ENCODE measurements around the gene LIPC. TPM values are rescaled to one million over a fixed set of nuclear protein-coding genes. Genes with fewer than 3 reads are reported as not detected.

The LIPC gene
- total and polyA plus RNA-seq, 2 donors = 0.41 to 1.2 TPM

DNA sequence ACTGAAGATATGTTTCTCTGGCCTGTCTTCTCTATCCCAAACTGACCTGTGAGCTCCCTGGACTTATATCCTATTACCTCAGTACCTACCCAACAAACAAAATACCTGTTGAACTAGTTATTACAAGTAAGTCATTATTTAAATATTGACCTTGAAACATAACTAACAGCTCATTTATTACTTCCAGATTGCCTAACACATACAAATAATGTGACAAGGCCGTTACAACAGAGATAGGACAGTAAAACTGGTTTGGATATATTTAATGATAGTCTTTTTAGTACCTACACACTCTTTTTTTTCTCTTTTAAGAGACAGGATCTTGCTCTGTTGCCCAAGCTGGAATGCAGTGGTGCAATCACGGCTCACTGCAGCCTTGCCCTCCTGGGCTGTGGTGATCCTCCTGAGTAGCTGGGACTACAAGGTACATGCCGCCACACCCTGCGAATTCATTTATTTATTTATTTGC, 172.7 kb downstream of the LIPC start:
- 93% methylated on average over 4 of the region's 4 CpGs for WGBS
- Histone ChIP-seq H3K4me3 (ENCODE audit: low read depth, low read length) (no peak overlapping the region), H3K36me3 (ENCODE audit: insufficient read depth) (peaks cover 1% of the 10 kb centered on the region), H3K4me1 (ENCODE audit: insufficient read depth) (no peaks in the 10 kb centered on the region), H3K27ac (ENCODE audit: low read depth) (no peak overlapping the region)
- no peak for DNase-seq (ENCODE audit: extremely low spot score)

DNA sequence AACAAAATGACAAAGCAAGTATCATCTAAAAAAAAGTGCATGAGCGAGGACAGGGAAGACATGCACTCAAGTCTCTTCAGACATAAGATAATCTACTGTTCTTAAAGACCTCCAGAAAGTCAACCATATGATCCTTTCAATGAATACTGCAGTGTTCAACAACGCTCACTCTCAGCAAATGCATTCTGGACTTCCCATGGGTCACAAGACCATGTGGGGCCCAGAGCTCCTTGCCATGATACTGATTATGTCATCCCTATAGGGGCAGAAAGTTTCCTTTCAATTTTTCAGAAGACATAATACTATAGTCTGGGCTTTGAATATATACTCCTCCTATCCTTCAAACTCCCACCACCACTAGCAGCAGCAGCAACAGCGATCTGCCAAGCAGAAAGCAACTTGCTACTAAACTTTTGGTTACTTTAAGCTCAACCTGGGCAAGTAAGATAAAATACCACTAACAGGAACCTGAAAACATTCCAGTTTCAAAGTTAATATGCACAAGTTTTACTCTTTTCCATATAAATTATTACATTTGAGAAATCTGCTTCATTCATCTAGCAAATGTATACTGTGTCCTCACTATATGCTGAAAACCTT, 174.2 kb downstream of the LIPC start:
- WGBS = 98% methylated on average over 3 of the region's 3 CpGs
- peaks cover 1% of the 10 kb centered on the region for H3K36me3 ChIP-seq (ENCODE audit: insufficient read depth)
- DNase-seq (ENCODE audit: extremely low spot score) = no peak

DNA sequence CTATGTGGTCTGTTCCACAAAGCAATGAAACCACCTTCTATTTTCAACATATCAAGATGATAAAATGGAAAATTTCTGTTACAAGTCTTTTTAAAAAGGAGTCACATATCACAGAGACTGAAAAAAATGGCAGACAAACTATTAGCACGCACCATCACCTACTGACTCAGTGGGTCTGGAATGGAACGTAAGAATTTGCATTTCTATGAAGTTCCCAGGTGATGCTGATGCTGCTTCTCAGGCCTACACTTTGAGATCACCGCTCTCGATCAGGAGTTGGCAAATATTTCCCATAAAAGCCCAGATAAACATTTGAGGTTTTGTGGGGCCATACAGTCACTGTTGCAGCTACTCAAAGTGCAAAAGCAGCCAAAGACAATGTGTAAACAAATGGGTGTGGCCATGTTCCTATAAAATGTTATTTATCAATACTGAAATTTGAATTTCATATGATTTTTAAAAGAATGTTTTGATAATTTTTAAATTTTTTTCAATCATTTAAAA, 174.8 kb downstream of the LIPC start:
- no peak overlapping the region for H3K27ac ChIP-seq (ENCODE audit: low read depth)
- H3K4me3 ChIP-seq (ENCODE audit: low read depth, low read length) = no peak overlapping the region
- DNase-seq (ENCODE audit: extremely low spot score) = no peak
- H3K36me3 ChIP-seq (ENCODE audit: insufficient read depth) = peaks cover 1% of the 10 kb centered on the region
- 79% methylated on average over 4 of the region's 4 CpGs for WGBS
- H3K4me1 ChIP-seq (ENCODE audit: insufficient read depth) = no peaks in the 10 kb centered on the region

More for the DNA sequence above, 174.2 kb downstream of the LIPC start:
- Histone ChIP-seq H3K4me3 (ENCODE audit: low read depth, low read length) (no peak overlapping the region), H3K27ac (ENCODE audit: low read depth) (no peak overlapping the region), H3K4me1 (ENCODE audit: insufficient read depth) (no peaks in the 10 kb centered on the region)

DNA sequence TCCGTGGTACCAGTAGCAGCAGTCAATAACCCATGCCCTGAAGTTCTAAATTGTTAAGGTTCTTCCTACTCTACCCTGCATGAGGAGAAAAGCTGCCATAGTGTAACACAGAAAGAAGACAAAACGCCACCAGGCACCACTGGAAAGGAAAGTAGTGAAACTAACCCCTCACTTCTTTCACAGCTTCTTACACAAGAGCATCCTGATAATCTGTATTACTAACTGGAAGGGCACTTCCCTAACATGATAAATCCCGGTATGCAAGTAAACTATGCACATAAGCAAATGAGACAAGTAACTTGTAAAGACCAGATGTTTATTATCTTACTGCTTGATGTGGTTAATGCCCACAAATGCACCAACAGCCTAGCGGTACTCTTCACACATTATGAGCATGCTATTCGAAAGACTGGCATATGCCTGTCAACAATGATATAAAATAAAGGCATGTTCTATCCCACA, 176.4 kb downstream of the LIPC start:
- no peak for DNase-seq (ENCODE audit: extremely low spot score)
- 76% methylated on average over 5 of the region's 5 CpGs for WGBS
- no peak overlapping the region for H3K4me3 ChIP-seq (ENCODE audit: low read depth, low read length)
- no peaks in the 10 kb centered on the region for H3K4me1 ChIP-seq (ENCODE audit: insufficient read depth)
- peaks cover 1% of the 10 kb centered on the region for H3K36me3 ChIP-seq (ENCODE audit: insufficient read depth)
- H3K27ac ChIP-seq (ENCODE audit: low read depth) = no peak overlapping the region

DNA sequence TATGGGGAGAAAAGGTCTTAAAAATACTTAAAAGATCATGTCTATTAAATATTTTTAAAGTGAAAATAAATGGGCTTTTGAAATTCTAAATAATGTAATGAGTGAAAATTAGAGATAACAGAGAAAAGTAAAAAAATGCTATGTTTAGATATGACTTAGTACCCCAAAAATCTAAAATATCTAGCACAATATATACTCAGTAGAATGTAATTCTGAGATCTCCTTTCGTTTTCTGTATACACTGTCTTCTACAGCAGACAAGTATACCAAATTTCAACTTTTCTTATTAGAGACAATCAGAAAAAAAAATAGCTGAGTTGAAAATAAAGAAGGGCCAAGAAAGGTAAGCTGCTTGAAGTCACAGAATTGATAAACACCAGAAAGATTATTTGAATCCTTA, 176.9 kb downstream of the LIPC start:
- H3K27ac ChIP-seq (ENCODE audit: low read depth) = no peak overlapping the region
- DNase-seq (ENCODE audit: extremely low spot score) = no peak
- WGBS = 67% methylated on average over 1 of the region's 1 CpG
- no peak overlapping the region for H3K4me3 ChIP-seq (ENCODE audit: low read depth, low read length)
- no peaks in the 10 kb centered on the region for H3K4me1 ChIP-seq (ENCODE audit: insufficient read depth)
- H3K36me3 ChIP-seq (ENCODE audit: insufficient read depth) = peaks cover 1% of the 10 kb centered on the region

DNA sequence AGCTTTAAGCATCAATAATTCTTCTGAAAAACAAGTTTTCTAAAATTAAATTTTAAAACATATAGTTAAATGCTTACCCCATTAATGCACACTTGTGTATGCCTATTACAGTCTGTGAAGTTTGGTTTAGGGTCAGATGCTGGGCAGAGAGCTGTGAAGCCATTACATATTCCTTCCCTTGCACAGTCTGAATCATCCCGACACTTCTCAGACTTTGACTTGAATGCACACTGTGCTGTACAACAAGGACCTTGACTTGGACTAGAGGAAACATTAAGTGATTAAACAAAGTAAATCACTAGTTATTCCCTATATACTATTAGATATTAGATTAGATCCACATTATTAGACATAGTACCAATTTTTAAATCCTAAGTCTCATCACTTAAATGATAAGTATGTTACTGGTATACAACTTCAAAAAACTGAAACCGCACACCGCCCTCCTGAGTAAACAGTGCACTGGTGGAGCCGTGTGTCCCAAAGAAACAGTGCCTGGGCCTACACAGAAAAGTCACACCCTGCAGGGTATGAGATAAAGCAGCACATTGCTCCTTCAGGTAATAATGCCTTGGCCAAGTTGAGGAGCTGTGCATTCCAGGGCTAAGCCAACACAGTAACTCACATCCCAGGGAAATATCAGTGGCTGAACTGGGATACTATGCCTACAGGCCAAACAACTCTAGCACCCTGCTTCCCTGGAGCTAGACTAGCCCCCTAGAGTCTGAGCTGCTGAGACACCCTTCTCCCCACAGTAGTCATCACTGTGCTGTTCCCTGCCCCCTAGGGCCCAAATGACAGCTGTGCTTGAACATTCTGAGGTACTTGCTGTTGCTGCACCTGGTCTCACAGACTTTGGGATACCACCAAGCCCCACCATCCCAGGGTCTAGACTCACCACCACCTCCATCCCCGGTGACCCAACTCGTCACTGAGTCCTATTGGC, 180.2 kb downstream of the LIPC start:
- H3K27ac ChIP-seq (ENCODE audit: low read depth) = no peak overlapping the region
- no peak overlapping the region for H3K4me3 ChIP-seq (ENCODE audit: low read depth, low read length)
- H3K4me1 ChIP-seq (ENCODE audit: insufficient read depth) = no peaks in the 10 kb centered on the region
- H3K36me3 ChIP-seq (ENCODE audit: insufficient read depth) = peaks cover 4% of the 10 kb centered on the region
- DNase-seq (ENCODE audit: extremely low spot score) = no peak
- 90% methylated on average over 6 of the region's 6 CpGs for WGBS

DNA sequence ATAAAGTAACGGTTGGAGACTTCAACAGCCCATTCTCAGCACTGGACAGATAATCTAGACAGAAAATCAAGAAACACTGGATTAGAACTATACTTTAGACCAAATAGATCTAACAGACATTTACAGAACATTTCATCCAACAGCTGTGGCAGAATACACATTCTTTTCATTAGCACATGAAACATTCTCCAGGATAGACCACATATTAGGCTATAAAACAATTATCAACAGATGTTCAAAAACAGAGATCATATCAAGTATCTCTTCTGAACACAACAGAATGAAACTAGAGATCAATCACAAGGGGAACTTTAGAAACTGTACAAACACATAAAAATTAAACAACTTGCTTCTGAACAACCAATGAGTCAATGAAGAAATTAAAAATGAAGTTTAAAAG, 184.4 kb downstream of the LIPC start:
- Histone ChIP-seq H3K4me3 (ENCODE audit: low read depth, low read length) (no peak overlapping the region), H3K4me1 (ENCODE audit: insufficient read depth) (no peaks in the 10 kb centered on the region), H3K36me3 (ENCODE audit: insufficient read depth) (peaks cover 2% of the 10 kb centered on the region), H3K27ac (ENCODE audit: low read depth) (no peak overlapping the region)
- DNase-seq (ENCODE audit: extremely low spot score) = no peak
- WGBS = 90% methylated on average over 1 of the region's 1 CpG

Small RNAs within 50 kb of the gene (small RNA-seq; reads per million reads assigned to genes)
- not detected for gene AC084781.2

Measured in urinary bladder (tissue), 4 donors.